Tibial artery (tissue), 4 donors: Measurements from ENCODE around the gene YPEL1.

Experiments
- DNase-seq, 2 donors: peaks; one replicate each; pipeline ENCODE4 v3.0.0-alpha.2; 2019
- H3K27ac ChIP-seq, 2 donors: fragments of 200-600 bp; sonication (generic) in 1 of 2; 1 replicate in 1 of 2; 2 replicates in 1 of 2; pipeline ENCODE4 v1.5.1; 2018 to 2019; ENCODE audit warnings: mild to moderate bottlenecking in 1 of 2
- H3K27me3 ChIP-seq, 2 donors: fragments of 200-600 bp; sonication (generic) in 1 of 2; one replicate each; pipeline versions ENCODE4 v1.5.1 to v1.6.0; 2016 to 2019
- H3K36me3 ChIP-seq, 3 donors: fragments of 200-600 bp; sonication (generic) in 2 of 3; one replicate each; pipeline ENCODE4 v1.5.1; 2016 to 2019; ENCODE audit warnings: mild to moderate bottlenecking in 2 of 3
- H3K4me1 ChIP-seq, 4 donors: fragments of 200-600 bp; sonication (generic) in 2 of 4; 1 replicate in 3 of 4; 2 replicates in 1 of 4; pipeline ENCODE4 v1.5.1; 2016 to 2019
- H3K4me3 ChIP-seq, 2 donors: fragments of 200-600 bp; sonication (generic) in 1 of 2; 1 replicate in 1 of 2; 2 replicates in 1 of 2; pipeline ENCODE4 v1.5.1; 2018 to 2019; ENCODE audit warnings: mild to moderate bottlenecking in 2 of 2
- H3K9me3 ChIP-seq, 3 donors: fragments of 200-600 bp; sonication (generic) in 1 of 3; one replicate each; pipeline ENCODE4 v1.5.1; 2016 to 2019
- intact Hi-C: fragments of 100-400 bp; cut with DNase I; formaldehyde crosslinking; loops from one replicate; pipeline ENCODE4 v1.15.0; 2023; ENCODE audit warnings: low total_unique reads
- TF ChIP-seq, protein P1 (sequence below), 2 experiments: fragments of 200-600 bp in 1 of 2; fragments of 450-650 bp in 1 of 2; IDR thresholded peaks; one replicate each; pipeline ENCODE4 v1.5.1; 2017 to 2019; ENCODE audit warnings: antibody characterized with exemption in 2 of 2, mild to moderate bottlenecking in 1 of 2, moderate library complexity in 1 of 2

YPEL1 gene

DNA sequence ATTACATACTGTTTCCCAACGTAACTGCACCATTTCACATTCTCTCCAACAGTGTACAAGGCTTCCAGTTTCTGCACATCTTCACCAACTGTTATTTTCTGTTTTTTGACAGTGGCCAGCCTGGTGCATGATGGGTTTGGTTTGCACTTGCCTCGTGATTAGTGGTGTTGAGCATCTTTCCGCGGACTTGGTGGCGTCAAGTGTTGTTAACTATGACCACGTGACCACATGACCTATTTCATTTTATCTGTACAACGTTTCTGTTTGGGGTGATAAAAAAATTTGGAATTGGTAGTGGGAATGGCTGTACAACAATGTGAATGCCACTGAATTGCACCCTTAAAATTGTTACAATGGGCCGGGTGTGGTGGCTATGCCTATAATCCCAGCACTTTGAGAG, 2.5 kb upstream of the YPEL1 start:
- Histone ChIP-seq H3K4me3 (no peak overlapping the region), H3K27me3 (no peaks in the 10 kb centered on the region), H3K27ac (no peak overlapping the region), H3K4me1 (peaks cover 0 to 16% (median 13%) of the 10 kb centered on the region in 4 donors), H3K9me3 (no peaks in the 10 kb centered on the region), H3K36me3 (no peaks in the 10 kb centered on the region)
- no peak for DNase-seq
- intact Hi-C loops, result loop anchor here (5.0 kb wide), 1 partner anchor 129 kb away; the partner anchor contains the start of gene MAPK1
- TF ChIP-seq, protein P1, sequence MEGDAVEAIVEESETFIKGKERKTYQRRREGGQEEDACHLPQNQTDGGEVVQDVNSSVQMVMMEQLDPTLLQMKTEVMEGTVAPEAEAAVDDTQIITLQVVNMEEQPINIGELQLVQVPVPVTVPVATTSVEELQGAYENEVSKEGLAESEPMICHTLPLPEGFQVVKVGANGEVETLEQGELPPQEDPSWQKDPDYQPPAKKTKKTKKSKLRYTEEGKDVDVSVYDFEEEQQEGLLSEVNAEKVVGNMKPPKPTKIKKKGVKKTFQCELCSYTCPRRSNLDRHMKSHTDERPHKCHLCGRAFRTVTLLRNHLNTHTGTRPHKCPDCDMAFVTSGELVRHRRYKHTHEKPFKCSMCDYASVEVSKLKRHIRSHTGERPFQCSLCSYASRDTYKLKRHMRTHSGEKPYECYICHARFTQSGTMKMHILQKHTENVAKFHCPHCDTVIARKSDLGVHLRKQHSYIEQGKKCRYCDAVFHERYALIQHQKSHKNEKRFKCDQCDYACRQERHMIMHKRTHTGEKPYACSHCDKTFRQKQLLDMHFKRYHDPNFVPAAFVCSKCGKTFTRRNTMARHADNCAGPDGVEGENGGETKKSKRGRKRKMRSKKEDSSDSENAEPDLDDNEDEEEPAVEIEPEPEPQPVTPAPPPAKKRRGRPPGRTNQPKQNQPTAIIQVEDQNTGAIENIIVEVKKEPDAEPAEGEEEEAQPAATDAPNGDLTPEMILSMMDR (IDR thresholded peaks at IDR 0.05), result no peak

DNA sequence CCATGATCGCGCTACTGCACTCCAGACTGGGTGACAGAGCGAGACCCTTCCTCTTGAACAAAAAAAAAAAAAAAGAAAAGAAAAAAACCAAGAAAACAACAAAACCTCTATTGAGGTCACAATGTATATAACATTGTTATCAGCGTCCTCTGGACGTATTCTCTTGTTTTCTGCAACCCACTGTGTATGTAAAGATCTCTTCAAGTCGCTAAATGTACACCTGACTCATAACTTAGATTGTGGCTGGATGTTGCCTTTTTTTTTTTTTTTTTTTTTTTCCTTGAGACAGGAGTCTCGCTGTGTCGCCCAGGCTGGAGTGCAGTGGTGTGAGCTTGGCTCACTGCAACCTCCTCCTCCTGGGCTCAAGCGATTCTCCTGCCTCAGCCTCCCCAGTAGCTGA, 1.4 kb upstream of the YPEL1 start:
- DNase-seq, result no peak
- intact Hi-C loops, result loop anchor here (5.0 kb wide), 1 partner anchor 130 kb away; the partner anchor contains the start of gene MAPK1

DNA sequence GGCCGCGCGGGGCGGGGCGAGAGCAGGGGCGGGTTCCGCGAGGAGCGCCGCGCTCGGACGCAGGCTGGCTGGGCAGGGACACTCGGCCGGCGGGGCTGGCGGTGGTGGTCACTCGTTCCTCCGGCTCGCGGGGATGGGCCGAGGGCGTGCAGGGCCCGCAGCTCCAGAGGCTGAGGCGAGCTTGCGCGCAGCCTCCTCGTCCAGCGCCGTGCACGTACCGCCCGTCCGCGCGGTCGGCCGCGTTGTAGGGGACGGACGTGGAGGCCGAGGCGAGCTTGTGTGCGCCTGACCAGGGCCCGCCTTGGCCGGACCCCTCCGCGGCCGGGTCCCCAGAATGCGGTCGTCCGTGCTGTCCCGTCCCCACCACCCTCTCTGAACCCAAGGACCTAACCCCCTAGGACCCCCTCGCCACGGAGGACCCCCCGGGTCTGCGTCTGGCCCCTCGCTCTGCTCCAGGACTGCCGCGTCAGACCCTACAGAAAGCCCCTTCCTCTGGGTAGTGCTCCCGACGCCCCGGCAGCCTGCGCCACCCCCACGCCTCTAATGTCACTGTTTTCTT, 569 bp upstream of the YPEL1 start:
- DNase-seq, result no peak
- H3K27me3 ChIP-seq, result no peaks in the 10 kb centered on the region
- H3K4me3 ChIP-seq, result peak overlapping the region; percentile 64 to 78
- H3K9me3 ChIP-seq, result no peaks in the 10 kb centered on the region
- intact Hi-C loops, result loop anchor here (5.0 kb wide), 1 partner anchor 131 kb away; the partner anchor contains the start of gene MAPK1
- H3K36me3 ChIP-seq, result no peaks in the 10 kb centered on the region
- H3K27ac ChIP-seq, result peak overlapping the region; percentile 69 to 71
- TF ChIP-seq, protein P1 (IDR thresholded peaks at IDR 0.05), result no peak
- peaks cover 0 to 16% (median 13%) of the 10 kb centered on the region in 4 donors for H3K4me1 ChIP-seq

More for the DNA sequence above, 1.4 kb upstream of the YPEL1 start:
- TF ChIP-seq, protein P1 (IDR thresholded peaks at IDR 0.05), result no peak
- Histone ChIP-seq H3K4me1 (peaks cover 0 to 16% (median 13%) of the 10 kb centered on the region in 4 donors), H3K27me3 (no peaks in the 10 kb centered on the region), H3K4me3 (no peak overlapping the region), H3K9me3 (no peaks in the 10 kb centered on the region), H3K36me3 (no peaks in the 10 kb centered on the region), H3K27ac (no peak overlapping the region)

DNA sequence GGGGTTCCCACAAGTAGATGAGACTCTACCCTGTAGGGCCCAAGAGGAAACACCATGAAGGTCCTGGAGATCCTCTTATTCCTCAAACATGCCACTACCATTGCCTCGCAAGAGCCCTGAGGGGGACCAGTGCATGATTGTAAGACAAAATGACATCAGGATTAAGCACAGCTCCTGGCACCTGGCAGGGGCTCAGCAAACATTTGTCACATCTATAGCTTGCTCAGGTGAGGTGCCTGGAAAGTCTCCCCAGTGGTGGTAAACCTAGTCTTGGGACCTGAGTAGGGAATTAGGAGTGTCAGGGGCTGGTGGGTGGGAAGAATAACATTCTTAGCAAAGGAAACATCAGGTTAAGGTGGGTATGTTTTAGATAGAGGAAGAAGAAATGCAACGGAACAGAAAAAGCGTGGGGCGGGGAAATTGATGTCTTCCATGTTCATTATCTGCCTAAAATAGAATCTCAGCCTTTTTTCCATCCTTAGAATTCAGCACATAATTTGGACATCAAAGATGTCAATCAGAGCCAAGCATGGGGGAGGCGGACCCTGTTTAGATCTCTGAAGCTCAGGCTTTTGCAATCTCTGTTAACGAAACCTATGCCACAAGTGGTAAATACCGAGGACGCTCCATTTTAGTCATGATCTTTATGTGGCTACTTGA, 924 bp downstream of the YPEL1 start:
- H3K27me3 ChIP-seq, result no peaks in the 10 kb centered on the region
- TF ChIP-seq, protein P1 (IDR thresholded peaks at IDR 0.05), result no peak
- peaks cover 0 to 16% (median 13%) of the 10 kb centered on the region in 4 donors for H3K4me1 ChIP-seq
- H3K27ac ChIP-seq, result peak overlapping the region; percentile 72 to 78
- DNase-seq, result no peak
- no peaks in the 10 kb centered on the region for H3K9me3 ChIP-seq
- H3K4me3 ChIP-seq, result peak overlapping the region; percentile 64 to 78
- no peaks in the 10 kb centered on the region for H3K36me3 ChIP-seq
- intact Hi-C loops, result loop anchor here (5.0 kb wide), 1 partner anchor 133 kb away; the partner anchor contains the start of gene MAPK1

DNA sequence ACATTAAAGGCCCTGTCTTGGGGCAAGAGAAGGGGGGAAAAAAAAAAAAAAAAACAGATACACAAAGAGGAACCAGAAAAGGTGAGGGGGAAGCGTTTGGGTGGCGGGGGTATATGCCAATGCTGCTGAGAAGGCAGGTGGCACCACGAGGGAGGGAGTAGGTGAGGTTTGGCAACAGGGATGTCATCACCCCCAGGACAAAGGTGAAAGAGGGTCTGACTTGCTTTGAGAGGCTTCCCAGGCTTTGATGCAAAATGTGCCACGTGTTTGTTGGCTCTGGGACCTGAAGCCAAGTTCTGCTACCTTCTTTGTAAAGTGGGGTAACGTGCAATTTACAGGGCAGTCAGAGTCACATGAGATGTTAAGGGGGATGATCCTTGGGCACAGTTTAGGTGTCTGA, 4.1 kb downstream of the YPEL1 start:
- peaks cover 0 to 15% (median 12%) of the 10 kb centered on the region in 4 donors for H3K4me1 ChIP-seq
- TF ChIP-seq, protein P1 (IDR thresholded peaks at IDR 0.05), result no peak
- no peaks in the 10 kb centered on the region for H3K27me3 ChIP-seq
- H3K36me3 ChIP-seq, result no peaks in the 10 kb centered on the region
- intact Hi-C loops, result no loop called here
- no peak overlapping the region for H3K4me3 ChIP-seq
- DNase-seq, result no peak
- no peaks in the 10 kb centered on the region for H3K9me3 ChIP-seq
- no peak overlapping the region for H3K27ac ChIP-seq
